SH-SY5Y (cell line): ENCODE results near the gene CCNA2.

Experiments
- GATA2 ChIP-seq: IDR thresholded peaks from 2 replicates; pipeline ENCODE4 v1.6.1; 2011; ENCODE audit warnings: mild to moderate bottlenecking, low read depth, low read length
- GATA3 ChIP-seq: IDR thresholded peaks from 2 replicates; pipeline ENCODE4 v1.6.1; 2011; ENCODE audit warnings: low read depth, mild to moderate bottlenecking, low read length, moderate library complexity

- TF ChIP-seq GATA2 (no peak), GATA3 (no peak)
Measured at GRCh38 chr4:121767166-121767565, 56.5 kb downstream of the CCNA2 start.
